ENCODE data around the gene KIZ.

The KIZ gene

DNA sequence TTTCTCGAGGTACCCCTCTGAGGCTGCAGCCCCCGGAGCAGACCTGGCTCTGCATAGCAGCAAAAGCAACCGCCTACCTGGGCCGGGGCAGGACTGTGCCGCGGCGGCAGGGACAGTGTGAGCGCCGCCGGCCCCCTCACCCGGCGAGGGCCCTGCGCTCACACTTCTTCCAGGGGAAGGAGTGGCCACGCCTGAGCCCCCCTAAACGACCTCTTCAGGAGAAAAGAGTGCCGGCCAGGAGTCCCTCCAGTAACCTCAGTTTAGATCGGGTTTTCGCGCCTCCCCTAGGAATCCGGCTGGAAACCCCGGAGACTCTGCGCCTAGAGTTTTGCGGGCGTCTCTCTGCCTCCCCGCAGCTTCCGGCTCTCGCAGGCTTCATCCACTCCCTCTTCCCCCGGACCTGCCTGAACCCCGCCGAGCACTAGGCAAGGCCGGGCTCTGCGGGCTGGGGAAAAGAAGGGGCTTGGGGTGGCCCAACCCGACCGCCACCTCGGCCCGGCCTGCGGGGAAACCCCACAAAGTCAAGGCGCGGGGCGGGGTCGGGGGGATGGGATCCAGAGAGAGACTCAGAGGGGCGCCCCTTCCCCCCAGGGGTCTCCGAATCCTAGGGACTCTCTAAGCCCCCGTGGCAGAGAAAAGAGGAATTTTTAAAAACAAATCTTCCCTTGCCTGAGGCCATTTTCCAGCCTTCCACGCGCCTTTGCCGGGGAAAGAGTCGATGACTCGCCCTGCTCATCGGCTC, 20.3 kb upstream of the KIZ start:
- no peak for DNase-seq (ENCODE audit: low read depth)

DNA sequence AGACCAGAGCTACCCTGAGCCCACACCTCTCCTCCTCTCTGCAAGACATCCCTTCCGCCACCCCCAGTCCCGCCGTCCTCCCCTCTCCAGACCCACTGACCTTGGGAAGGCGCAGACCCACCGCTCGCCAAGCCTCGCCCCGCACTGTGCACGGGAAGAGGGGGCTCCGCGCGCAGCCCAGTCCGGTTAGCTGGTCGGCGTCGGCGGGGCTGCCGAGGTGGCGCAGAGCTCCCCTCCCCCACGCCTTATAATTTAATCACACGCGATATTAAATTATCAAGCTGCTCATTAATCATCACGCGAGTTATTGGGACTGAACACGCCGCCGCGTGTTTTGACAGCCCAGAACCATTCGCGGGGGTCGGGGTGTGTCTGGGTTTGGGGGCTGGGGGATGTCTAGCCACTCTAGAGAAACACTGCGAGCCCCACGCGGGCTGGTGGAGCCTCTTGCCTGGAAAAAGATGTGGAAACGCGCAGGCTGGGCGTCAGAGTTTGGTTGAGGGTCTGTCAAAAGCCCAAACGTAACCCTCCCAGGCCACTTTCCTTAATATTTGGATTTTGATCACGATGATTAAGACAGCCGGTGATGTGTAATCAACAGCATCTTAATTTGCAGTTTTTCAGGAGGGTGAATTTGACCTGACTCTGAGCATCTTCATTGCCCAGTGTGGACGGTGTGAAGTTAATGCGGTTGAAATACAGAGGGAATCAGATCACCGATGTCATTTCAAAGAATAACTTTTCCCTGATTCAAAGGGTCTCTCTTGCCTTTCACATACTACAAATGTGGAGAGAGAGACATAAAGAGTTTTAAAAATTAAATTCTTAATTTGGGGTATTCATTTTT, 19.5 kb upstream of the KIZ start, which contains the start of gene LINC00237:
Gene LINC00237 (minus strand): TSS at position 188 of the 847 bp plus-strand sequence.
- DNase-seq (ENCODE audit: low read depth): no peak

- no peak for DNase-seq (ENCODE audit: low read depth)
These were observed 16.7 kb upstream of the KIZ start for GRCh38 chr20:21109144-21109543.

- no peak for DNase-seq (ENCODE audit: low read depth)
These were observed 15.1 kb upstream of the KIZ start for GRCh38 chr20:21110811-21111210.

DNA sequence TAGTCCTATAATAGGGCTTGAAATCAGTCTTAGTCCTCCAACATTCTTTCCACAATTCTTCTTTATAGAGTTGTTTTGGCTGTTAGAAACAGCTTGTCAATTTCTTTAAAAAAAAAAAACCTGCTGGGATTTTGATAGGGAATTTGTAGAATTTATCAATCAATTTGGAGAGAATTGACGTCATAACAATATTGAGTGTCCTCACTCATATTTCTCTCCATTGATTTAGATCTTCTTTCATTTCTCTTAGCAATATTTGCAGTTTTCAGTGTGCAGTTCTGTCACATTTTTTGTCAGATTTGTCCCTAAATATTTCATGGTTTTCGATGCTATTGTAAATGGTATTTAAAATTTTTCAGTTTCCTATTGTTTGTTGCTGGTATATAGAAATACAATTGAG, 14.5 kb upstream of the KIZ start:
- DNase-seq (ENCODE audit: low read depth): no peak

GRCh38 chr20:21113697-21114096, 12.2 kb upstream of the KIZ start:
- no peak for DNase-seq (ENCODE audit: low read depth)

- DNase-seq (ENCODE audit: low read depth): no peak
These were observed 11.3 kb upstream of the KIZ start for GRCh38 chr20:21114584-21114983.

DNA sequence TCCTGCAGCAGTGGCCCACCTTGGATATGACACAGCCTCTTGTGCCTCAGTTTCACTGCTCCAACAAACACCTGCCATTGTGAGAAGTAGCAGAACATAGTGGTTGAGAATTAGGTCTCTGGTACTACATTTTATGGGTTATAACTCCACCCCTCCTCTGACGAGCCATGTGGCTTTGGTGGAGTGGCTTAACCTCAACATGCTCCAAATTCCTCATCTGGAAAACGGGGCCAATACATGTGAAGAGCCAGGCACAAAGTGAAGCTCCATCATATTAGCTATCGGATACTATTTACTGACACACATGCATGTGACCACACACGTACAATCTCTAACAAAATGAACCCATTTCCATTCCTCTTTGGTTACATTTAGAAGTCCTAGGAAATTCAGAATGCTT, 8.4 kb upstream of the KIZ start:
- DNase-seq (ENCODE audit: low read depth): no peak

DNA sequence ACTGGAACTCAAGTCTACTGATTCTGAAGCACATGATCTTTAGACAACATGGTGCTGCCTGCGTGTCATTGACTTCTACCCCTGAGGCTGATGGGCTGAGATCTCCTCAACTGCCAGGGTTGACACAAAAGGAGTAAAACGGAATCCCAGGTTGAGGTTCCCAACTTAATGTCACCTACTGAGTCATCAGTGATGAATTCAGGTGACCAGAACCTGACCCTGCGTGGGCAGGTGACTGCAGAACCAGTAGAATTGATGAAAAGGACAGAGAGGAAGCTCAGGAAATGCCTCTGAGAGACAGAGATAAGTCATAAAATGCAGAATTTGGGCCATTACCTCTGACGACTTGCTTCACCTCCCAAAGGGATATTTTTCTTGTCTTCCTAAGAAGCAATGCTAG, 7.7 kb upstream of the KIZ start:
- DNase-seq (ENCODE audit: low read depth): no peak

GRCh38 chr20:21118782-21119181, 7.1 kb upstream of the KIZ start:
- DNase-seq (ENCODE audit: low read depth): no peak

GRCh38 chr20:21124190-21124589, 1.7 kb upstream of the KIZ start:
- DNase-seq (ENCODE audit: low read depth): no peak

DNA sequence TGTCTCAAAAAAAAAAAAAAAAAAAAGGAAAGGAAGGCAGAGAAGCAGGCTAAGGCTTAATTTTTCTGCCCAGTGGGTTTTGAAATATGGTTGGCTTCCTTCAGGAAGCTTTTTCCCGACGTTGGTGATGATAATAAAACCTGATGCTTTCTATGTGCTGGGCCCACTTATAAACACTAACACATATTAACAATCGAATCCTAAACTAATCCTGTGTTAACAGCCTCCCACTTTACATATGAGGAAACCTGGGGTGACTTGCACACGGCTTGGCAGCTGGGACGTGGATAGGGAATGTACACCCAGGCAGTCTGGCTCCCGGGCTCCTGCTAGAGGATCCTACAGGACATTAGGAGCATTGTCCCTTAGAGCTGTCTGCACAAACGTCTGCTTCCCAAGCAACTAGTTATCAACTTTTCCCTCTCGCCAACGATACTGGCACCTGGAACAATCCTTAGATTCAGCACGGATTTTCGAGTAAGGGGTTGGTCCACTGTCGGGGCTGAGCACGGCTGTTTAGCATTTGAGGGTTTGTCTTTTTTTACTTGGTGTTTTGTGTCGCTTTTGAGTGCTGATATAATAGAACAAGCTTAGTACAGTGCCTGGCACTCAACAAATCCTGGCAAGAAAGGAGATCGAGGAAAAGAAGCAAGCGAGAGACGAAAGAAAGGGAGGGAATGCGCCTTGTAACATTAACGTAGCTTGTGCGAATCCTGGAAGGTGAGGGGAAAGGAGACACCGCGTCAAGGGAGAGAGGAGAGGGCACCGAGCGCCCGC, 622 bp upstream of the KIZ start:
- no peak for DNase-seq (ENCODE audit: low read depth)

GRCh38 chr20:21126581-21126870, 644 bp downstream of the KIZ start:
- DNase-seq (ENCODE audit: low read depth): no peak

- no peak for DNase-seq (ENCODE audit: low read depth)
These were observed 1.5 kb downstream of the KIZ start for GRCh38 chr20:21127201-21127981.

DNA sequence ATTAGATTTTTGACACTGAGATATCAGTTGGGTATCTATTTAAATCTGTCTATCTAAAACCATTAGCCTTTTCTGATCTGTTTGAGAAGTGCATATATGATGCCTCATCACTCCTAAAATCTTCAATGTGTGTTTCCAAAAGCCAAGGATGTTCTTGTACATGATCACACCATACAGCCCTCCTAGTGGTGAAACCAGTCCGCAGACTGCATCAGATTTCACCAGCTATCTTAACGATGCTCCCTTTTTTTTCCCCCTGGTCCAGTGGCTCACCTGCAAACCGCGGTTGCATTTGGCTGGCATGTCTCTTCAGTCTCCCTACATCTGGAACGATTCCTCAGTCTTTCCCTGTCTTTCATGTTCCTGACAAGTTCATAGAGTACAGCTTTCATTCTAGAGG, 4.0 kb downstream of the KIZ start:
- DNase-seq (ENCODE audit: low read depth): no peak

GRCh38 chr20:21133404-21133803, 7.5 kb downstream of the KIZ start:
- no peak for DNase-seq (ENCODE audit: low read depth)

GRCh38 chr20:21133917-21134622, 8.2 kb downstream of the KIZ start:
- no peak for DNase-seq (ENCODE audit: low read depth)

GRCh38 chr20:21134883-21135493, 9.1 kb downstream of the KIZ start:
- DNase-seq (ENCODE audit: low read depth): no peak

DNA sequence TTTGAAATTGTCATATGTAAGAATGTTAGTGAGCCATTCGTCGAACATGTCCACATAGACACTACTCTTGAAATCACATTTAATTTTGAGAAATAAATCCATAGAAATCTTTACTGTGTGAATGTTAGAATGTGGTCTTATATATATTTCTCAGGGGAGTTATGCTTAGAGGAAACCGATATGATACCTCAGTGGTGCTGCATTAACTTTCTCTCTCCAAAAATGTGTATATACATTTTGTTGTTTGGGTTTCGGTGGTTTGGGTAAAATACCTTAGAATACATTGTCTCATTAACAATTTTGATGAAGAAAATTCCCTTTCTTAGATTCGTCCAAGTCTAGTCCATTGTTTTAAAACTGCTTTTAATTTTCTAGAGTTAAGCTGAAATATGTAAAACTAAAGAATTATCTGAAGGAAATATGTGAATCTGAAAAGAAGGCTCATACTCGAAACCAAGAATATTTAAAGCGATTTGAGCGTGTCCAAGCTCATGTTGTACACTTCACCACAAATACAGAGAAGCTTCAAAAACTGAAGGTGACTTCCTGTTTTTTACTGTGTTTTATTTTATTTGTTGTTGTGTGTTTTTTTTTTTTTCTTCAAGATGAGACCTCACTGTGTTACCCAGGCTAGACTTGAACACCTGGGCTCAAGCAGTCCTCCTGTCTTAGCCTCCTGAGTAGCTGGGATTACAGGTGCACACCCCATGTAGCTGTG, 10.3 kb downstream of the KIZ start:
- DNase-seq (ENCODE audit: low read depth): no peak

GRCh38 chr20:21137078-21137477, 11.2 kb downstream of the KIZ start:
- DNase-seq (ENCODE audit: low read depth): no peak

Data from stimulated activated CD8-positive, alpha-beta memory T cell treated with anti-CD3 and anti-CD28 coated beads, Interleukin-15, amount 100 ng/mL, for 24 hours (primary cell).